RCC 7860 (cell line): ENCODE results near the gene DPP8.
"Not testable (repeated sequence)": the region's sequence is repeated elsewhere in the genome, so short reads cannot be mapped to it uniquely, and the experiment has no call there.

Experiments
- DNase-seq: peaks from one replicate; pipeline ENCODE4 v3.0.0-alpha.2; 2015; ENCODE audit warnings: low spot score
- FAIRE-seq: peaks from 2 replicates; lab custom pipeline; 2012; peaks lifted over from hg19 to GRCh38; lab: Jason Lieb, UNC

Gene DPP8

DNA sequence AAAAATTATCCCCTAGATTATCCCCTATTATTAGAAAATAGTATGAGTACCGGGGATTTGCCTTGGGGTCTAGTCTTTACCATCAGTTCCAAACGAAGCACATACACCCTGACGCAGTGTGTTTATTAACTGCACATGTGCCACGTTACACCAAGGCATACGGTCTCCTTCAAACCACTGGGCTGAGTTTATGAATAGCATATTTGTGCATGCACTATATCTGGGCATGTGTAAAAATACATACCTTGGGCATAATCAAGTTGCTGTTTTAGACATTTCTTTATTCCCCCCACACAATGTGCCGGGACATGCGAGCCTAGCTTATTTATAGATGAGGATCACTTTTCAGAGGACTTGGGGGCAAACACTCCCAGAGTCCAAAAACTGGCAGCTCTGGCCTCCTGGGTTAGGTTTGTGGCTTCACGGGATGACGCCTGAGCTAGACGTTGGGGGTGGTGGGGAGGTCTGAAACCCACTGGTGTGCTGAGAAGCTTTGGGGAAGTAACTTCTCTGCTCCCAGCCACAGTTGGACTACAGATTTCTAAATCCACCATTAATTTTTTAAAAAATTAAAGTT is 111.0 kb downstream of the DPP8 start:
- DNase-seq (no peak), FAIRE-seq (no peak)

DNA sequence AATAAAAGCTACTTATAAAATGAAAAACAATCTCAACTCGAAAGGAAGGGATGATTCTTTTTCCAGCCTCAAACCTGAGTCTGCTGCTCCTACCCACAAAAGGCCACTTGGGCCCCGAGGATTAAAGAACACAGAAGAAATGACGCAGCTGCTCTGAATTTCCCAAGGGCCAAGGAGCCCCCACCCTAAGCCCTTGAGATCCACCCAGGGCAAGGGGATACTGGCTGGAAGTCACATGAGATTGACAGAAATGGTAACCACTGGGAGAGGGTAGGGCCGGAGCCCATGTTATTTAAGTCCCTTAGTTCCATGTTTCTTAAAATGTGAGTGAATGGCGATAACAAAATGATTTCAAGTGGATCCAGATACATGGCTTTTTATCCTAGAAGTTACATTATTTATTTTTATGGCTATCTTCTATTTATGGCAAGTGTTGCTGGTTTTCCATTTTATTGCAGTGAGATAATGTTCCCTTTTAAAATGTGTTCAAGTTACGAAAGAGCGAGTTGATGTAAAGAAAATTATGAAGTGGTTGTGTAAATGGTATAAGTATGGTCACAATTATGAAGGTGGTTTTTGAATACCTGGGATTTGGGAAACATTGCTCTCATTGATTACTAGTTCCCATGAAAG is 111.6 kb downstream of the DPP8 start:
- DNase-seq, result no peak
- no peak for FAIRE-seq

DNA sequence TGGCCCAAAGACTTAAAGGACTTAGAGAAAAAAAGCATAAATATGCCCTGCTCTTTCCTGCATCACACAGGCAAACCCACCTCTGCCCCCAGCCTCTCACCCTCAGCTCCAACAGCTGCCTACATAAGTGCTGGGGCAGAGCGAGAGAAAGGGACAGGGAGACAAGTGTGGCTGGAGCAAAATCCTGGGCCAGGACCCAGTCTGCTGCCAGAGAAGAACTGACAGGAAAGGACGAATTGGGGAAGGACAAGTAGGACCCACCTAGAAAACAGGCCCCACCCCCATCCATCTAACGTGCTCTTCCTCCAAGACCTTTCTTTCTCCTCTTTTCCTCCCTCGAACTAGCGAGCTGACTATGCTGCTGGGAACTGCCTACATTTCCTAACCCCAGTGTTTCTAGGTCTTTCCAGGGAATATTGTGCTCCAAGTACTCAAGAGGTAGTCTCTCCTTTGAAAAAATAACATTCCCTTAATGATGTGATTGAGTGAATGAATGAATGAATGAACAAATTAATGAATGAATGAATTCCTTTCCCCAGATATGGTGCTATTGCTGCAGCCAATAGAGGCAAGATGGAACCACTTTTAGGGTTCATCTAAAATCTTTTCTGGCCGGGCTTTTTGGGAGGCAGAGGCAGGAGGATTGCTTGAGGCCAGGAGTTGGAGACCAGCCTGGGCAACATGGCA is 113.2 kb downstream of the DPP8 start:
- FAIRE-seq, result no peak
- no peak for DNase-seq

DNA sequence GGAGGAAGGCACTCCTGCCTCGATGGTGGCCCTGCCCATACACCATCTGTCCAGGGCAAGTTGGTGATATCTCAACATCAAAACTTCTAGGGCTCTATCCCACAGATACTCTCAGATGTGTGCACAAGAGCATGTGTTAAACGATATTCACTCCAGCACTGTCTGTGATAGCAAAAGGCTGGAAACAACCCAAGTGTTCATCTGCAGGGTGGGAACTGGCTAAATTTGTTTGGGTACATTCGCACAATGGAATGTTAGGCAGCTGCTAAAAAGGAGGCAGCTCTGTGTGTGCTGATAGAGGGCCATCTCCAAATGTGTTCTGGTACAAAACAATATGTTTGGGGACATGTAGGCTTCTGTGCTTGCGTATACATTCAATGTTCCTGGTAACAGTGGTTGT is 114.5 kb downstream of the DPP8 start:
- DNase-seq, result no peak
- FAIRE-seq, result no peak

DNA sequence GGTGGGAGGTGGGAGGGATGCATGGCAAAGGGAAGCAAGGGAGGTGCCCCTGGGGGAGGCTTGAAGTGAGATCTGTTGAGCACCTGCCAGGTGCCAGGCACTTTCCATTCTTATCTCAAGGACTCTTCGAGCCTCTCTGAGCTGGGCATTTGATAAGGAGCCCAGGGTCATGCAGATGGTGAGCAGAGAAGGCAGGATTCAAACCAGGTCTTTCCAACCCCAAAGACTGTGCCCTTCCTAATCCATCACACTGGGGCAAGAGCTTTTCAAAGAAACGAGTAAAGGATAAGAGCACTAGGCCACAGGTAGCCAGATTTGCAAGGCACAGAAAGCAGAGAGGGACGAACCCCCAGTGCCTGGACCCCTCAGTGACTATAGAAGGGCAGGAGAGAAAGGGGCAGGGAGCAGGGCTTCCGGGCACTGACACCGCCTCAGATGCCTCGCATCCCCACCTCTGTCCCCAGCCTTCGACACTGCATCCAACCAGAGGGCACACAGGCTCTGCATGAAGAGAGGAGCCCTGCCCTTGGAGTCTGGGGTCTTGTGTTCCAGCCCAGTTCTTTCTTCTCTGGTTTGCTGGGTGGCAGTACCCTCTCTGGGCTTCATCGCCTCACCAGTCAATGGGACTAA is 115.8 kb downstream of the DPP8 start:
- no peak for FAIRE-seq
- DNase-seq, result no peak

DNA sequence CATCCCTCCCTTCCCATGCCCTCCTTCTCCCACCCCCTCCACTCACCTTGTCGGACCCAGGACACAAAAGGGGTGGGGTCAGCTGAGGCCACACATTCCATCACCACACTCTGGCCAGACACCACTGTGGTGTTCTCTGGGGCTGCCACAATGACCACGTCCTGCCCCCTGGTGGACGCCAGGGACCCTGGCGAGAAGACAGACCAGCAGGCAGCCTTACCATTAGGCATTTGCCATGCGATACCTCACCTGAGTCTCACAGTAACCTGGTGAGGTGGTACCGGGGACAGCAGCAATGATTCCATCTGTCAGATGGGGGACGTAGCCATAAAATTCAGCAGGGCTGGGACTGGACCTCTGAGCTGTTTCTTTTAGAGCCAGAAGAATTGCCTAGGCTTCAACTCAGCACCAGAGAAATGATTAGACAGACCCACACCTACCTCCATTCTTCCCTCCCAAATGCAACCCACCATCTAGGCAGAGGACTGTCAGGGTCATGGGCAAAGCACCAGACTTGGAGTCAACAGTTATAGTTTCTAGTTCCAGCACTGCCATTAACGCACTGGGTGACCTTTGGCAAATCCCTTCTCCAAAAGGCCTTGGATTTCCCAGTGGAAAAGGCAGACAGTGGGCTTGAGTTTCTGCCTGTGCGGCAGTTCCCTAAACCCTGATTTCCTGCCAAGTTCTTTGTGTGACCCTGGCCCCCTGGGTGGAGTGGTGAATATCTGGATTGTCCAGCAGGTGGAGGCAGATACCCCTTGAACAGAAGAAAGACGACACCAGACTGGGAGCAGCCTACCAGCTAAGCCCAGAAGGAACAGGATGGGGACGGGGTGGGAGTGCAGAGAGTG is 116.5 kb downstream of the DPP8 start:
- FAIRE-seq (no peak), DNase-seq (peak; percentile 53)

DNA sequence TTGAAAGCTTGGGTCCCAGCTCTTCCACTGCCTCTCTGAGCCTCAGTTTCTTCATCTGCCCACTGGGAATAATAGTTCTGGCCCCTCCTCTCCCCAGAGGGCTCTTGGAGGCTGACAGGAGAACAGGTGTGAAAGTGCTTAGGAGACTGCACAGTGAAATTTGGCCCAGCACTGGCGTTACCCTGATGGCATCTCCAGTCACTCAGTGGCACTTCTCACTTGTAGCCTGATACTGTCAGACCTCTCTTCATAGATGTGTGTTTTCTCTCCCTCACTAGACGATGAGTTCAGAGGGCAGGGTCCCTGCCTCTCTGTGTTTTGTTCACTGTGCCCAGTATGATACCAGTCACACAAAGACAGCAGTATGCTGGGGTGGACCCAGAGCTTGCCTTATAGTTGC is 117.5 kb downstream of the DPP8 start:
- DNase-seq (no peak), FAIRE-seq (no peak)

DNA sequence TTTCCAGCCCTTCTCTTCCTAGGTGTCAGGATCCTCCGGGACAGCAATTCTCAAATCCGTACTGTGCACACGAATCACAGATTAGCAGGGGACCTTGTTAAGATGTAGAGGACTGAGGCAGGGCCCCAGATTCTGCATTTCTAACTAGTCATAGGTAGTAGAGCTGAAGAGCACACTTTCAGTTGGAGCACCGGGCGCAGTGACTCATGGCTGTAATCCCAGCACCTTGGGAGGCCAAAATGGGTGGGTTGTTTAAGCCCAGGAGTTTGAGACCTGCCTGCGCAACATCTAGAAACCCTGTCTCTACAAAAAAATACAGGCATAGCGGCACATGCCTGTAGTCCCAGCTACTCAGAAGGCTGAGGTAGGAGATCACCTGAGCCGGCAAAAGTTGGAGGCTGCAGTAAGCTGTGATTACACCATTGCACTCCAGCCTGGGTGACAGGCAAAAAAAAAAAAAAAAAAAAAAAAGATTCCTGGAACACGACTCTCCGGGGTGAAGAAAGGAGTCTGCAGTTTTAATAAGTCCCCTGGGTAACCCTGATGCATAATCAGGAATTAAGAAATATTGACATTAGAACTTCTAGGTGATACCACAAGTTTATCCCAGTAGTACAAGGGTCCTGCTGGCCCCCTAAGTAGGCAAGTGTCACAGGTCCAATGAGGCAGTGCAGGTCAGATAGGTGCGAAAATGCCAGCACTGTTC is 118.3 kb downstream of the DPP8 start:
- DNase-seq (no peak), FAIRE-seq (no peak)

DNA sequence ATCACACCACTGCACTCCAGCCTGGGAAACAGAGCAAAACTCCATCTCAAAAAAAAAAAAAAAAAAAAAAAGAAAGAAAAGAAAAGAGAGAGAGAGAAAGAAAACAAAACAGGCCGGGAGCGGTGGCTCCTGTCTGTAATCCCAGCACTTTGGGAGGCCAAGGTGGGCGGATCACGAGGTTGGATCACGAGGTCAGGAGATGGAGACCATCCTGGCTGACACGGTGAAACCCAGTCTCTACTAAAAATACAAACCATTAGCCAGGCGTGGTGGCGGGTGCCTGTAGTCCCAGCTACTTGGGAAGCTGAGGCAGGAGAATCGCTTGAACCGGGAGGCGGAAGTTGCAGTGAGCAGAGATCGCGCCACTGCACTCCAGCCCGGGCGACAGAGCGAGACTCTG is 119.0 kb downstream of the DPP8 start:
- DNase-seq, FAIRE-seq: not testable (repeated sequence)

DNA sequence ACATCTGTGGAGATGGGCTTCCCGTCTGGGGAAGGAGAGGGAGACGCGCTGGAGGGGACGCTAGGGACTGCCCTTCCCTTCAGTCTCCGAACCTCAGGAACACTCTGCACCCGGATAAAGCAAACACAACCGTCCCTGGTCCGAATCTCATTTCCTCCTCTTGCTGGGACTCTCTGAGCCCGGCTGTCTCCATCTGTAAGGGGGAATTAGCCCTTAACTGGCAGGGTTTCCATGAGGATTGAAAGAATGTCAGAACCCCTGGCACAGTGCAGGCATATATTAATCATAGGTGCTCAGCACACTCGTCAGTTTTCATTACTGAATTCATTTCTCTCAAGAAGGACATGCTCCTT is 120.5 kb downstream of the DPP8 start:
- FAIRE-seq (no peak), DNase-seq (no peak)

DNA sequence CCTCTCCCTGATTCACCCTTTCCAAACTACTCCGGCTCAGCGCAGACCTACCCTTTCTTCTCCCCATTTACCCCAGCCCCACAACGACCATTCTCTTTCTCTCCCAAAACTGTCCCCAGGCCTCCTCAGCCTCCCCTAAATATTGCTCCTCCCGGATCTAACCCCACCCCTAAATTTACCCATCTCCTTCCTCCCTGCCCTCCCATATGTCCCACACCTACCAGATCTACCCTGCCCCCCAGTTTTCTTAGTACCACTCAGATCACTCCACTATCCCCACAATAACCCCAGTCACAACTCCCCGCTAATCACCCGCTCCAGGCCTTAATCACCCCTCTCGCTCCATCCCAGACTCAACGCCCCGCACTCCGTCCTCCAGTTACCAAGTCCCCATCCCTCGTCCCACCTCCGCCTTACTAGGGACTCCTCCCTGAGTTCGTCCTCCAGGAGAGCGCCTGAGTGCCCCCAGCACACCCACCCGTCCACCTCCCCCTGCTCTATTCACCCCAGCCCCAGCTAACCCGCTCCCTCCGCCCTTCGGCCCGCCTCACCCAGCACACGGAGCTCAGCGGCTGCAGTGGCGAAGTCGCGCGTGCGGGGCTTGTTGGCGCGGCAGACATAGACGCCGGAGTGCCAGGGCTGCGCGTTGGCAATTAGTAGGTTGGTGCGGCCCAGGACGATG is 121.1 kb downstream of the DPP8 start:
- no peak for FAIRE-seq

DNA sequence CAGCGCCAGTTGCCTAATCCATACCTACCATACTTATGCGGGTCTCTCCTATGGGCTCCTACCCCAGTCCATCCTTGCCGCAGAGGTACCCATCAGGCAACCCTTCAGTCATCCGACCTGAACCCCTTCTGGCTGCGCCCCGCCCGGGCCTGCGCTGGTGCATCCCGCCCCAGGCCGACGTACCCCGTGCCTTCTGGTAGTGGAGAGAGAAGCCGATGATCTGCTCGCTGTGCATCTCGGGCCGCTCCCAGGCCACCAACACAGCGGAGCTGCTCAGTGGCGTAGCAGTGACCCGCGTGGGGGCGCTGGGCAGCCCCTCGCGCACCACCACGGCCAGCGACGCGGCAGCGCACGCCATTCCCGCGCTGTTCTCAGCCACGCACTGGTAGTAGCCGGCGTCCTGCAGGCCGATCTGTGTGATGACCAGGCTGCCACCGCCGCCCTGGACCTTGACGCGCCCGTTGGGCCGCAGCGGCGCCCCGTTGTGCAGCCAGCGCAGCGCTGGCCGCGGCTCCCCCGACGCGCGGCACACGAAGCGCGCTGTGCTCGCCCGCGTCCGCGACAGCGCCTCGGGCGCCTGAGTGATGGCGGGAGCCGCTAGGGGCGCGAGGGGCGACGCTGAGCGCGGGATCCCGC is 121.8 kb downstream of the DPP8 start:
- FAIRE-seq (no peak), DNase-seq (no peak)

More for the DNA sequence above, 121.1 kb downstream of the DPP8 start:
- no peak for DNase-seq

DNA sequence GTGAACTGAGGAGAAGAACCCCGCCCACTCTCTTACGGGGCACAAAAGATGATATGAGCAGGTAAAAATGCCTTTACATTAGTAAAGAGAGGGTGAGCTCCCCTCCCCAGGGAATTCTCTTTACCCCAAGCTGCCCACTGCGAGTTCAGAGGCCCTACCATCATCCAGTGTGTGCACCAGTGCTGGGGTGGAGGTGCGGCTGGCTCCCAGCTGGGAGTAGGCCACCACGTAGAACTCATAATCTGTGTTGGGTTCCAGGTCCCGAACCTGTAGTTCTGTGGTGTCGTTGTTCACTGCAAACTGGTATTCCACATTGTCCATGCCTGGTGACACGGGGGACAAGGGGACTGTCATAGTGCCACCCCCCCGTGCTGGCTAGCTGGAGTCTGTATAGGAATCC is 122.6 kb downstream of the DPP8 start:
- FAIRE-seq, result no peak
- no peak for DNase-seq

DNA sequence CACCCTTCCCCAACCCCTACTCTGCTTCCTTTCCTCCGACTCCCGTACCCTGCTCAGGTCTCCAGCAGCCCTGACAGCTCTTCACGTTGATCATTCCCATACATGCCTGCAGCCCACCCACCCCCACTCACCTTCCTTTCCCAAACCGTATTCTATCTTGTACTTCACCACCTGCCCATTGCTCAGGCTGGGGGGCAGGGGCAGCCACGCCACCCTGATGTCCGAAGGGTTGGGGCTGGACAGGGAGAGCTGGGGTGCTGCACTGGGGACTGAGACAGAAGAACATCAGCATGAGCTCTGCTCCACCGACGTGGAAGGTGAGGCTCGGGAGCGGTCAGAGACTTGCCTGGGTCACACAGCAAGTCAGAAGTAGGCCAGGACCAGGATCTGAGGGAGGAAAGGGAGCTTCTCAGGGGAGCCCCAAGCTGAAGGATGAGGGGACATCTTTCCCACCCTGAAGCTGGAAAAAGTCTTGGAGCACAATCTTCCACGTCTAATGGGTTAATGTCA is 123.2 kb downstream of the DPP8 start:
- FAIRE-seq, result no peak
- no peak for DNase-seq

DNA sequence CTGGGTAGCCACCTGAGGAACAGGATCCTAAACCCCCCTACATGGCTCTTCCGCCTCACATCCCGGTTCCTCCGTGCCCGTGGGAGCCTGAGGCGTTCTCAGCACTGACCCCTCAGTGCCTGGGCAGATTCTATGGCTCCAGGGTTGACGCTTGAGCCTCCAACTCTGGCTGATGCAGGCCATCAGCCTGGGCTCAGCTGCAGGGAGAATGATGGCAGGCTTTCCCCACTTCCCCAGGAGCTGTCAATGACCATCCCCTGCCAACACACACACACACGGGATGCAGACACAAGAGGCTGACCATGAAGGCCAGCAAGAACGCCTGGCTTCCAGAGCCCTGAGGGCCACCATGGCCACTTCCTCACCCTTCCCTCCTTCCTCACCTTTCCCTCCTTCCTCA is 123.9 kb downstream of the DPP8 start:
- FAIRE-seq, result no peak
- no peak for DNase-seq

DNA sequence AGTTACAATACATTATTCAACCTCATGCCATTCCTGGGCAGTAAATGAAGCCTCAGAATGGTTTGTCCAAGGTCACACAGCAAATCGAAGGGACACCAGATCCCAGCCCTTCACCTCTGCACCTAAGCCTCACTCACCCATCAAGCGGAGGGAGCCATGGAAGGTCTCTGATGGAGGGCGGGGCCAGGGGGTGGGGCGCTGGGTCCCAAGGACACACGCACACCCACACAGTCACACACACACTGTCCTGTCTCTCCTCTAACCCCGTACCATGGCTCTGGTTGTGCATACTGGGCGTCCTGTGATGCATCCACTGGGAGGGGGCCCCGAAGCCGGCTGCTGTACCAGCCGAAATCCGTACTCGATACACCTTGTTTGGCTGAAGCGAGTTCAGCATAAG is 124.4 kb downstream of the DPP8 start:
- DNase-seq (no peak), FAIRE-seq (no peak)
